Measurements from ENCODE around the gene WDR88.

DNA sequence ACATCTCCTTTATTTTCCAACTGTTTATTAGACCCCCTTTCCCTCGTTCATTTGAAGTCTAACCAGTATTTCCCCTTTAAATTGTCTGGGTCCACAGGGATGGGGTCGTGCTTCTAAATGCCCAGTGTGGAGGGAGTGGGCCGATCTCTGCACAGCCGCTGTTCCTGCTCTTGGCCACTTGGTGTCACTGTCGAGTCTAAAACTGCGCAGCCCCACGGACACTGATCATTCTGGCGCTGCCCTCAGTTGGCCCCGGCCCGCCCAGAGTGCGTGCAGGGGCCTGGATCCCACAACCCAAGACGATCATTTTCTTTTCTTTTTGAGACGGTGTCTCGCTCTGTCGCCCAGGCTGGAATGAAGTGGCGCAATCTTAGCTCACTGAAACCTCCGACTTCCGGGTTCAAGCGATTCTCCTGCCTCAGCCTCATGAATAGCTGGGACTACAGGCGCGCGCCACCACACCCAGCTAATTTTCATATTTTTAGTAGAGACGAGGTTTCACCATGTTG is 12.0 kb downstream of the WDR88 start:
- TF ChIP-seq, protein P1, sequence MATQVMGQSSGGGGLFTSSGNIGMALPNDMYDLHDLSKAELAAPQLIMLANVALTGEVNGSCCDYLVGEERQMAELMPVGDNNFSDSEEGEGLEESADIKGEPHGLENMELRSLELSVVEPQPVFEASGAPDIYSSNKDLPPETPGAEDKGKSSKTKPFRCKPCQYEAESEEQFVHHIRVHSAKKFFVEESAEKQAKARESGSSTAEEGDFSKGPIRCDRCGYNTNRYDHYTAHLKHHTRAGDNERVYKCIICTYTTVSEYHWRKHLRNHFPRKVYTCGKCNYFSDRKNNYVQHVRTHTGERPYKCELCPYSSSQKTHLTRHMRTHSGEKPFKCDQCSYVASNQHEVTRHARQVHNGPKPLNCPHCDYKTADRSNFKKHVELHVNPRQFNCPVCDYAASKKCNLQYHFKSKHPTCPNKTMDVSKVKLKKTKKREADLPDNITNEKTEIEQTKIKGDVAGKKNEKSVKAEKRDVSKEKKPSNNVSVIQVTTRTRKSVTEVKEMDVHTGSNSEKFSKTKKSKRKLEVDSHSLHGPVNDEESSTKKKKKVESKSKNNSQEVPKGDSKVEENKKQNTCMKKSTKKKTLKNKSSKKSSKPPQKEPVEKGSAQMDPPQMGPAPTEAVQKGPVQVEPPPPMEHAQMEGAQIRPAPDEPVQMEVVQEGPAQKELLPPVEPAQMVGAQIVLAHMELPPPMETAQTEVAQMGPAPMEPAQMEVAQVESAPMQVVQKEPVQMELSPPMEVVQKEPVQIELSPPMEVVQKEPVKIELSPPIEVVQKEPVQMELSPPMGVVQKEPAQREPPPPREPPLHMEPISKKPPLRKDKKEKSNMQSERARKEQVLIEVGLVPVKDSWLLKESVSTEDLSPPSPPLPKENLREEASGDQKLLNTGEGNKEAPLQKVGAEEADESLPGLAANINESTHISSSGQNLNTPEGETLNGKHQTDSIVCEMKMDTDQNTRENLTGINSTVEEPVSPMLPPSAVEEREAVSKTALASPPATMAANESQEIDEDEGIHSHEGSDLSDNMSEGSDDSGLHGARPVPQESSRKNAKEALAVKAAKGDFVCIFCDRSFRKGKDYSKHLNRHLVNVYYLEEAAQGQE (IDR thresholded peaks at IDR 0.05; ENCODE audit: insufficient read depth in 1 of 2, low read depth in 2 of 2, low read length in 2 of 2), result no peak
- TF ChIP-seq POLR2AphosphoS5 (IDR thresholded peaks at IDR 0.05; ENCODE audit: low read depth, low read length), result no peak
